ENCODE data around the gene ACOT8. TPM values are rescaled to one million over a fixed set of nuclear protein-coding genes. Genes with fewer than 3 reads are reported as not detected.

The ACOT8 gene
- total and polyA plus RNA-seq, 2 of the 8 experiments (the other 6 are each of a cell fraction or from before 2014, with no cell fraction given), result 37.6 to 88.8 TPM

DNA sequence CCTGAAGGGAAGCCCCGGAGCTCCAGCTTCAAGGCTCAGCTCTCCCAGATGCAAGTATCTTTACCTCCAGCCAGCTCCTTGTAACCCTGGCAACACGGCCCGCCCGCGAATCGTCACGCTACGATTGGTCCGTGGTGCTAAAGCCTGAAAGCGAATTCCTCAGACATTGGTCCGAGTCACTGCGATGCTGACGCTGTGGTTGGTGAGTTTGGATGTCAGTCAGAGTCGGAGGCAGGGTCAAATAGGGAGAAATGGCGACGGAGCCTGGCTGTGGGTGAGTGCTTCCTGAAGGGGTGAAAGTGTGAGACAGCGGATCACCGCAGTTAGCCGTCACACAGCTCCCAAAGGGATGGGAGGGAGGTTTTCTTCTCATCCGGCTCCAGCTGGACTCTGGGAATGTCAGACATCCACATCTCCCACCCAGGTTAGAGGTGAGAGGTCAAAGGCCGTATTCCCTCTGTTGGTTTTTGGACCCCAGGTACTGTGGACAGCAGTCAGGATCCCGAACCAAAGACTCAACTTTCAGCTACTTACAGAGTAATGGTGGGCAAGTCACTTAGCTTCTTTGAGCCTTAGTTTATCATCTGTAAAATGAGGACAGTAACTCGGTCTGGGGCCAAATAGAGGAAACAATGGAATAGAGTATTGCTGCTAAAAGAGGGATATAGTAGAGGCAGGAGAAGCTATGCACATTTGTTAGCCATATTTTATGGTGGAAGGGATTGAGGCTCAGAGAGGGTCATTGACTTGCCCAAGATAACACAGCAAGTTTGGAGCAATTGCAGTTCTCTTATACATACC lies 24.0 kb upstream of the ACOT8 start, which contains the start of gene ZSWIM1:
Gene ZSWIM1 (plus strand): TSS at position 240 of the 801 bp plus-strand sequence. CDS start 1,366 bp downstream, outside the sequence.
- Histone ChIP-seq H3K9ac (replicated peaks in 1 of 4; ENCODE audit: extremely low read depth in 1 of 4, low read depth in 3 of 4, low read length in 3 of 4) (peak within 1 kb of the TSS; percentile 67 to 94 (median 71)), H4K20me1 (replicated peaks in 1 of 2; ENCODE audit: control insufficient read depth in 1 of 2, insufficient read depth in 2 of 2, low read length in 2 of 2) (peaks cover 0 to 7% of the 10 kb centered on the region in 2 experiments), H3K79me2 (ENCODE audit: control insufficient read depth in 1 of 2, insufficient read depth in 2 of 2, low read length in 2 of 2) (peaks cover 0 to 16% of the 10 kb centered on the region in 2 experiments; a peak in 1 of 4 replicates), H3K4me2 (ENCODE audit: insufficient read depth in 1 of 2, low read depth in 2 of 2, low read length in 2 of 2) (peak within 1 kb of the TSS; percentile 73 to 88), H2BK12ac (ENCODE audit: low read depth, low read length) (0 out of 2 replicates have a peak within 1 kb of the TSS, but pooled peaks have one; percentile 28), H4K5ac (ENCODE audit: insufficient read length, low read depth, low read length) (no peak within 1 kb of the TSS), H2BK120ac (replicated peaks; ENCODE audit: low read depth, low read length) (peak within 1 kb of the TSS; percentile 12), H4K8ac (ENCODE audit: extremely low read depth, insufficient read depth, low read length) (peak within 1 kb of the TSS; percentile 94; the same call in 1 of the 2 replicates), H2BK20ac (ENCODE audit: low read length) (no peak within 1 kb of the TSS), H2BK5ac (ENCODE audit: low read depth, low read length) (peak within 1 kb of the TSS; percentile 90), H3K4ac (replicated peaks; ENCODE audit: insufficient read length, low read depth, low read length) (peak within 1 kb of the TSS; percentile 40), H3K79me1 (ENCODE audit: low read depth, low read length) (no peaks in the 10 kb centered on the region), H3K14ac (ENCODE audit: insufficient read length) (no peak within 1 kb of the TSS), H3K36me3 (ENCODE audit: control insufficient read depth in 2 of 4, insufficient read depth in 4 of 4, low read length in 3 of 4) (peaks cover 14 to 28% (median 20%) of the 10 kb centered on the region in 4 experiments), H3K9me3 (ENCODE audit: insufficient read depth in 2 of 2, low read depth in 1 of 2, low read length in 1 of 2) (no peaks in the 10 kb centered on the region), H2AK5ac (ENCODE audit: low read depth, low read length) (no peak within 1 kb of the TSS), H3K56ac (replicated peaks; ENCODE audit: insufficient read length, low read depth, low read length) (no peak within 1 kb of the TSS), H4K91ac (replicated peaks; ENCODE audit: insufficient read length, low read length) (no peak within 1 kb of the TSS), H3K23ac (ENCODE audit: insufficient read length) (no peak within 1 kb of the TSS), H3K23me2 (ENCODE audit: low read depth, low read length) (peaks cover 5% of the 10 kb centered on the region), H3K27ac (ENCODE audit: low read depth, low read length) (peak within 1 kb of the TSS; percentile 69), H3K4me3 (ENCODE audit: extremely low read depth in 1 of 4, insufficient read depth in 2 of 4, low read depth in 3 of 4, low read length in 4 of 4) (peak within 1 kb of the TSS; percentile 80 to 99 (median 90)), H3K27me3 (replicated peaks in 1 of 4; ENCODE audit: control insufficient read depth in 3 of 4, extremely low read depth in 1 of 4, insufficient read depth in 3 of 4, low read length in 3 of 4) (no peaks in the 10 kb centered on the region), H2BK15ac (ENCODE audit: low read length) (peak within 1 kb of the TSS; percentile 89; the same call in 1 of the 2 replicates), H2AFZ (ENCODE audit: low read length) (peak within 1 kb of the TSS; percentile 22; the same call in 1 of the 2 replicates), H3K4me1 (replicated peaks in 1 of 4; ENCODE audit: control insufficient read depth in 3 of 4, insufficient read depth in 4 of 4, low read length in 3 of 4) (no peaks in the 10 kb centered on the region), H3K18ac (ENCODE audit: extremely low read depth, low read length) (peak within 1 kb of the TSS; percentile 88)
- DNase-seq (ENCODE audit: low read depth in 1 of 2, low spot score in 2 of 2) (peak; percentile 98 to 99), FAIRE-seq (peak; percentile 85)
- WGBS, 2 experiments (ENCODE audit: extremely low coverage in 1 of 2, insufficient coverage in 1 of 2, insufficient read length in 1 of 2, insufficient replicate concordance in 2 of 2, low coverage in 1 of 2, low lambda C conversion rate in 2 of 2, missing lambda C conversion rate in 1 of 2), result 5% methylated on average over 23 of the region's 23 CpGs; no CpG with 5 or more reads in 1 of the 2 experiments
- ChIA-PET POLR2A (ENCODE audit: partially characterized antibody) (interaction anchor here (0.6 to 5.7 kb wide), 25 partner anchors 10 to 332 kb away, joined by 3 to 55 read pairs (median 5); partner anchors contain the start of genes ACOT8, CTSA, NEURL2 and PCIF1), CTCF (ENCODE audit: partially characterized antibody) (interaction anchor here (0.8 to 2.8 kb wide), 9 partner anchors 9 to 89 kb away, joined by 3 to 14 read pairs (median 4); partner anchors contain the start of genes CTSA, NEURL2 and PLTP)
- TF ChIP-seq ZNF274 (IDR thresholded peaks at IDR 0.05; ENCODE audit: borderline replicate concordance, extremely low read depth, low read length), result no peak
- TF ChIP-seq YY1 (IDR thresholded peaks at IDR 0.05; ENCODE audit: low read depth, low read length), result peak; percentile 94
- TF ChIP-seq CHD2 (IDR thresholded peaks at IDR 0.05; ENCODE audit: low read length), result peak; percentile 96
- peak; percentile 61; the same call in 1 of the 2 replicates for TF ChIP-seq RFX5 (IDR thresholded peaks at IDR 0.05; ENCODE audit: borderline replicate concordance, low read depth, low read length)
- peak; percentile 83 for TF ChIP-seq CREB1 (IDR thresholded peaks at IDR 0.05)
- no peak for TF ChIP-seq TCF12 (IDR thresholded peaks at IDR 0.05; ENCODE audit: low read depth, low read length)
- TF ChIP-seq HDAC2 (IDR thresholded peaks at IDR 0.05; ENCODE audit: borderline replicate concordance in 1 of 2, low read depth in 2 of 2, low read length in 2 of 2), result peak in 1 of 2 experiments; percentile 69; a peak in 1 of 4 replicates
- peak; percentile 61 to 88 for TF ChIP-seq POLR2A (IDR thresholded peaks at IDR 0.05; ENCODE audit: control extremely low read depth in 1 of 2, low read depth in 2 of 2, low read length in 2 of 2)
- peak; percentile 89 for TF ChIP-seq POLR2AphosphoS5 (IDR thresholded peaks at IDR 0.05; ENCODE audit: low read depth, low read length)
- TF ChIP-seq CTBP2 (IDR thresholded peaks at IDR 0.05; ENCODE audit: borderline replicate concordance, insufficient read depth, insufficient read length, low read length), result no peak
- TF ChIP-seq TBP (IDR thresholded peaks at IDR 0.05; ENCODE audit: low read depth, low read length), result peak; percentile 80

Data from H1 (cell line).